ENCODE data around the gene ZNF91. TPM values are rescaled to one million over a fixed set of nuclear protein-coding genes. Genes with fewer than 3 reads are reported as not detected.

ZNF91 gene
- total and polyA plus RNA-seq, 2 of the 4 experiments (the other 2 are of a cell fraction), result 7.9 to 17.0 TPM

DNA sequence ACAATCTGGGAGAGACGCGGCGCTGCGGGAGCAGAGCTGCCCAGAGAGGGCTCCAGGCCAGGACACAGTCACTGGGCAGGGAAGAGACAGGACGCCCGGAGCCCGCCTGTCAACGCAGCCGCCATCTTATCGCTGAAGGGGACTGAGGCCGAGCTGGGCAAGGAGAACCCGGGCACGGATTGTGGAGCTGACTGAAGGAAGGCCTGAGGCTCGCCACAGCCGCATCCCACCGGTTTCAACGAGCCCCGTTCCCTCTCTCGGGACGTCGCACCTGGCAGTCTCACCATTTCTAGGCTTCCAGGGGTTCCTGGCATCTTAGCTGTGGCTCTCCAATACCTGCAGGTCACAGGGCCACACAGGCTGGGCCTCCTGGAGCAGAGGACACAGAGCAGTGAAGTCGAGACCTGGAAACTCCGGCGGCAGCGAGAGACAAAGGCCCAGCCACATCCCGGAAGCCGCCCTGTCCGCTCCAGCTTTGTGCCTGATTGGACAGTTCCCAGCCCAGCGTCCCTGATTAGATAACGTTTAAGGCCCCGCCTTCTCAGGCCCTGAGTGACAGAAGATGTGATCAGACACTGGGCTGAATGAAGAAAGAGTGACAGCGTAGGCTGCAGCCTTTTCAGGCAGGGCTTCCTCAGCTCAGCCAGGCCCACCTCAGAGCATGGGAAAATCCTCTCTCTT, at the start of gene ZNF91 (continued):
- TF ChIP-seq RFX5 (IDR thresholded peaks at IDR 0.05; ENCODE audit: low read depth, low read length), result no peak
- TF ChIP-seq BHLHE40 (IDR thresholded peaks at IDR 0.05; ENCODE audit: low read depth, low read length), result no peak
- TF ChIP-seq MAFK (IDR thresholded peaks at IDR 0.05; ENCODE audit: low read depth, low read length), result no peak
- no peak; the same call in 1 of the 2 replicates for TF ChIP-seq CHD1 (IDR thresholded peaks at IDR 0.05; ENCODE audit: low read depth, low read length)

DNA sequence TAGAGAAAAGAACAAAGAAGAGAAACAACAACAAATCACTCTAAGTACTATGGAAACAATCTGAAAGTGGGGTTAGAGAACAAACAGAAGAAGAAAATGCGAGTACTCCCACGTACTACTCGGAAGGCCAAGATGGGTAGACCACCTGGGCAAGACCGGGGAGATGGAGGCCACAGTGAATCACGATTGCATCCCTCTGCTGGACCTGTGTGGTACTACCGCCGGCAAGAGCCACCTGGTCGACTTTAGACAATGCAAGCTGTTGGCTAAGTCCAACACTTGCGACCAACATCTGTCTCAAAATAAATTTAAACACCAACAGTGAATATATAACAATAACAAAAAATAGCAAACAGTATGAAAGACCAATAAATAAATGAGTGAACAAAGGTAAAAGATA, 45.5 kb upstream of the ZNF91 start:
- no peaks in the 10 kb centered on the region for H3K9me1 ChIP-seq (ENCODE audit: insufficient read depth, low read length)
- H2BK15ac ChIP-seq (ENCODE audit: low read depth, low read length), result no peak overlapping the region
- no peak overlapping the region for H3K18ac ChIP-seq (ENCODE audit: low read depth, low read length)
- H2BK120ac ChIP-seq (ENCODE audit: low read depth, low read length), result no peak overlapping the region
- no peak for ATAC-seq (ENCODE audit: low read depth)
- in situ Hi-C loops (cut with MboI; ENCODE audit: low sequenced_read_pairs), result no loop called here
- no peak overlapping the region for H2AFZ ChIP-seq (replicated peaks; ENCODE audit: low read length, poor library complexity)
- H3K14ac ChIP-seq (replicated peaks; ENCODE audit: low read depth, low read length), result no peak overlapping the region
- H3K56ac ChIP-seq (ENCODE audit: extremely low read depth, insufficient read depth, low read length), result no peak overlapping the region
- no peak overlapping the region for H3K4ac ChIP-seq (ENCODE audit: low read depth, low read length)
- no peaks in the 10 kb centered on the region for H3K36me3 ChIP-seq (ENCODE audit: control insufficient read depth, insufficient read depth, low read length)
- no peak overlapping the region for H2AK9ac ChIP-seq (replicated peaks; ENCODE audit: low read depth, low read length, poor library complexity)
- H3K27me3 ChIP-seq (ENCODE audit: control insufficient read depth, insufficient read depth, low read length), result no peaks in the 10 kb centered on the region
- no peaks in the 10 kb centered on the region for H3K79me1 ChIP-seq (ENCODE audit: low read depth in 1 of 2, low read length in 2 of 2)
- no peak overlapping the region for H3K9ac ChIP-seq (ENCODE audit: low read depth, low read length)
- CTCF ChIA-PET, result no interaction called here
- intact Hi-C loops (cut with micrococcal nuclease), result no loop called here
- DNase-seq, result no peak
- no peak overlapping the region for H3K23ac ChIP-seq (ENCODE audit: low read depth, low read length)
- H4K91ac ChIP-seq (ENCODE audit: insufficient read depth, low read depth, low read length), result no peak overlapping the region
- no TSS peak for BruUV-seq (replicated peaks)
- H4K8ac ChIP-seq (ENCODE audit: low read depth in 2 of 2, low read length in 2 of 2), result no peak overlapping the region
- no peak overlapping the region for H3K4me2 ChIP-seq (ENCODE audit: low read depth, low read length)
- no peak overlapping the region for H2BK20ac ChIP-seq (ENCODE audit: low read depth, low read length)
- H3K9me3 ChIP-seq (ENCODE audit: control insufficient read depth, insufficient read depth, low read length), result peaks cover 24% of the 10 kb centered on the region
- H2BK5ac ChIP-seq (ENCODE audit: low read depth, low read length, poor library complexity, severe bottlenecking), result no peak overlapping the region
- no CpG with 5 or more reads among the region's 9 CpGs for WGBS, 2 experiments (ENCODE audit: extremely low coverage in 2 of 2, insufficient read length in 1 of 2)
- no peaks in the 10 kb centered on the region for H3K4me1 ChIP-seq (ENCODE audit: control insufficient read depth, insufficient read depth, low read length)
- TF ChIP-seq RFX5 (IDR thresholded peaks at IDR 0.05; ENCODE audit: low read depth, low read length), result no peak
- no peak for TF ChIP-seq POLR2A (IDR thresholded peaks at IDR 0.05; ENCODE audit: low read depth, low read length)
- TF ChIP-seq RAD21 (IDR thresholded peaks at IDR 0.05; ENCODE audit: low read length), result no peak
- TF ChIP-seq, protein P1, sequence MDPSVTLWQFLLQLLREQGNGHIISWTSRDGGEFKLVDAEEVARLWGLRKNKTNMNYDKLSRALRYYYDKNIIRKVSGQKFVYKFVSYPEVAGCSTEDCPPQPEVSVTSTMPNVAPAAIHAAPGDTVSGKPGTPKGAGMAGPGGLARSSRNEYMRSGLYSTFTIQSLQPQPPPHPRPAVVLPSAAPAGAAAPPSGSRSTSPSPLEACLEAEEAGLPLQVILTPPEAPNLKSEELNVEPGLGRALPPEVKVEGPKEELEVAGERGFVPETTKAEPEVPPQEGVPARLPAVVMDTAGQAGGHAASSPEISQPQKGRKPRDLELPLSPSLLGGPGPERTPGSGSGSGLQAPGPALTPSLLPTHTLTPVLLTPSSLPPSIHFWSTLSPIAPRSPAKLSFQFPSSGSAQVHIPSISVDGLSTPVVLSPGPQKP (IDR thresholded peaks at IDR 0.05; ENCODE audit: borderline replicate concordance, low read depth, low read length), result no peak
- no peak for TF ChIP-seq MAFK (IDR thresholded peaks at IDR 0.05; ENCODE audit: low read depth, low read length)
- no peak for TF ChIP-seq MAZ (IDR thresholded peaks at IDR 0.05; ENCODE audit: borderline replicate concordance, low read depth, low read length)
- no peak for TF ChIP-seq SMC3 (IDR thresholded peaks at IDR 0.05; ENCODE audit: low read depth, low read length)
- TF ChIP-seq, protein P2, sequence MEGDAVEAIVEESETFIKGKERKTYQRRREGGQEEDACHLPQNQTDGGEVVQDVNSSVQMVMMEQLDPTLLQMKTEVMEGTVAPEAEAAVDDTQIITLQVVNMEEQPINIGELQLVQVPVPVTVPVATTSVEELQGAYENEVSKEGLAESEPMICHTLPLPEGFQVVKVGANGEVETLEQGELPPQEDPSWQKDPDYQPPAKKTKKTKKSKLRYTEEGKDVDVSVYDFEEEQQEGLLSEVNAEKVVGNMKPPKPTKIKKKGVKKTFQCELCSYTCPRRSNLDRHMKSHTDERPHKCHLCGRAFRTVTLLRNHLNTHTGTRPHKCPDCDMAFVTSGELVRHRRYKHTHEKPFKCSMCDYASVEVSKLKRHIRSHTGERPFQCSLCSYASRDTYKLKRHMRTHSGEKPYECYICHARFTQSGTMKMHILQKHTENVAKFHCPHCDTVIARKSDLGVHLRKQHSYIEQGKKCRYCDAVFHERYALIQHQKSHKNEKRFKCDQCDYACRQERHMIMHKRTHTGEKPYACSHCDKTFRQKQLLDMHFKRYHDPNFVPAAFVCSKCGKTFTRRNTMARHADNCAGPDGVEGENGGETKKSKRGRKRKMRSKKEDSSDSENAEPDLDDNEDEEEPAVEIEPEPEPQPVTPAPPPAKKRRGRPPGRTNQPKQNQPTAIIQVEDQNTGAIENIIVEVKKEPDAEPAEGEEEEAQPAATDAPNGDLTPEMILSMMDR (conservative IDR thresholded peaks at IDR 0.05; ENCODE audit: low read depth, low read length), result no peak
- no peak for TF ChIP-seq NFE2L2 (IDR thresholded peaks at IDR 0.05; ENCODE audit: low read depth, low read length)
- TF ChIP-seq CEBPB (IDR thresholded peaks at IDR 0.05; ENCODE audit: low read depth, low read length), result no peak
- POLR2A ChIA-PET (ENCODE audit: unreplicated experiment), result no interaction called here
- no peak overlapping the region for H3K27ac ChIP-seq (ENCODE audit: insufficient read depth, low read length)
- H4K5ac ChIP-seq (ENCODE audit: low read depth, low read length), result no peak overlapping the region
- H4K20me1 ChIP-seq (ENCODE audit: insufficient read depth, low read length), result no peaks in the 10 kb centered on the region
- dilution Hi-C loops (cut with HindIII; ENCODE audit: low sequenced_read_pairs, unreplicated experiment), result no loop called here
- no peak overlapping the region for H3K4me3 ChIP-seq (ENCODE audit: insufficient read depth, low read depth, low read length)
- H2AK5ac ChIP-seq (ENCODE audit: low read depth, low read length), result no peak overlapping the region
